Prostate gland (tissue), 2 donors: ENCODE measurements around the gene NAP1L1. TPM values are rescaled to one million over a fixed set of nuclear protein-coding genes. Genes with fewer than 3 reads are reported as not detected.

Source experiments
- DNase-seq: peaks from one replicate; pipeline ENCODE4 v3.0.0-alpha.2; 2019; ENCODE audit warnings: low spot score
- H3K27ac ChIP-seq, 2 donors: fragments of 200-600 bp; sonication (generic); 2 replicates each; pipeline ENCODE4 v1.5.1; 2017 to 2019
- H3K27me3 ChIP-seq: fragments of 200-600 bp; sonication (generic); replicated peaks from 2 replicates; pipeline ENCODE4 v1.5.1; 2019; ENCODE audit not compliant: insufficient read depth
- H3K36me3 ChIP-seq, 2 donors: fragments of 200-600 bp; sonication (generic); 1 replicate in 1 of 2; 2 replicates in 1 of 2; pipeline versions ENCODE4 v1.5.1 to v1.8.1; 2017 to 2019
- H3K4me1 ChIP-seq: fragments of 200-600 bp; sonication (generic); replicated peaks from 2 replicates; pipeline ENCODE4 v1.5.1; 2019
- H3K4me3 ChIP-seq, 2 donors: fragments of 200-600 bp; sonication (generic); 2 replicates each; pipeline ENCODE4 v1.5.1; 2017 to 2019
- H3K9me3 ChIP-seq: fragments of 200-600 bp; sonication (generic); 2 replicates; pipeline ENCODE4 v1.5.1; 2017
- POLR2A ChIP-seq: fragments of 450-650 bp; IDR thresholded peaks from one replicate; pipeline ENCODE4 v1.6.1; 2016; ENCODE audit warnings: antibody characterized with exemption, mild to moderate bottlenecking
- POLR2AphosphoS5 ChIP-seq: sonication (generic); formaldehyde crosslinking; IDR thresholded peaks from one replicate; pipeline ENCODE4 v1.6.1; 2017; ENCODE audit warnings: antibody characterized with exemption
- WGBS: methylation state at CpG from one replicate; pipeline ENCODE4 v1.1.5; 2018; 5-methylcytosine and 5-hydroxymethylcytosine counted together
- intact Hi-C: fragments of 100-400 bp; cut with DNase I; formaldehyde crosslinking; loops from one replicate; pipeline ENCODE4 v1.14.2; 2022
- total RNA-seq, 2 donors: library from RNA; depleted of rRNA; stranded (reverse); fragments of >200 nt; gene quantifications; one replicate each; pipeline ENCODE4 v1.1.0, GENCODE V29; 2016
- TF ChIP-seq, protein P1 (sequence below), 4 experiments: fragments of 200-600 bp in 2 of 4; fragments of 450-650 bp in 2 of 4; sonication (generic) in 2 of 4; IDR thresholded peaks; 1 replicate in 3 of 4; 2 replicates in 1 of 4; pipeline ENCODE4 v1.5.1; 2016 to 2019; ENCODE audit warnings: antibody characterized with exemption in 4 of 4, mild to moderate bottlenecking in 2 of 4, moderate library complexity in 2 of 4

NAP1L1 gene
- total RNA-seq, 2 donors from 2014 or later: 223 to 325 TPM

DNA sequence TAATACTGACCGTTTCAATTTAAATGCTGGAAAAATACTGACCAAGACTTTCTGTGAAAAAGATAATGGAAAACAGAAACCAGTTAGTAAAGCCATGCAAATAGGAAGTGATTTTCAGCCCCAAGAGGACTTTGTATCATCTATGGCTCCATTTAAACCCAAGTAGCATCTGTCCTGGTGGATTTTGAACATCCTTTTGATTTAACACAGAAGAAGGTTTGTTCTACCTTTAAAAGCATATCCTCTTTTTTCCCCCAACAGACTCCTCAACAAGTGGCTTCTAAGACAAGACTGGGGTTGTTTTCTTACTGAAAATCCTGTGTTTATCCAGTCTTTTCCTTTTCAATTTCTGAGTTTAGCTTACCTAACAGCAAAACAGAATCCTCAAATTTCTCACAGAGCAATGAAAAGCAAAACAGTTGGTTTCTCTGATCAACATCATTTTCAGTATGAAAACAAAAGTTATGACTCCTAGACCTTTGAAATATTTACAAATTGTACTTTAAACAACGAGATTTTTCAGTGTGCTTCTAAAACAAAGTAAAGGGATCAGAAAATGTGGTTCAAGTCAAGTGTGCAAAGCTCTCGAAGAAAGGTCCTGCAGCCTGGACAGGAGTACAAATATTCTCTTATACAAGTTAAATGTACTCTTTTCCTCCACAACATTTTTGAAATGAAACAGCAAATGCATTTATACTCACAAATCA lies 55.8 kb downstream of the NAP1L1 start:
- H3K9me3 ChIP-seq: no peaks in the 10 kb centered on the region

DNA sequence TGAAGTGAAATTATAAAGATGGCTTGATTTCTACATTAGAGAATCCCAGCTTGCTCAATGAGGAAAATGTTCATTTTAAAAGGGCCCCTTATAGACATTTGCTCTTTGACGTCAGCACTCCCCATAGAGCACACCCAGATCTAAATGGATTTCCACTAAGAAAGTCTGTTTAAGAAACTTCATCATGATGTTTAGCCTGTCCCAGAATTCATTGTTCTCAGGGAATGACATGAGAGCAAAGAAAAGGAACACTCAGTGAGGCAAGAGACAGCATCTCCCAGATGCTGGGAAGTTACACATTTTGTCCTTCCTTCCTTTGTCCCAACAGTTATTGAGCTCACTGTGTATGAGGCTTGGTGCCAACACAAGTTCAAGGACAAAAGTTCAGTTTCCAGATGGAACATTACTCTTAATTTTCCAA lies 57.8 kb downstream of the NAP1L1 start:
- Histone ChIP-seq H3K36me3 (no peaks in the 10 kb centered on the region), H3K4me1 (no peaks in the 10 kb centered on the region), H3K4me3 (no peak overlapping the region), H3K9me3 (no peaks in the 10 kb centered on the region), H3K27me3 (no peaks in the 10 kb centered on the region), H3K27ac (no peak overlapping the region)
- peak; percentile 16 for TF ChIP-seq POLR2AphosphoS5
- TF ChIP-seq POLR2A: no peak
- WGBS: 60% methylated on average over 1 of the region's 1 CpG
- intact Hi-C loops: no loop called here
- no peak for DNase-seq

More for the DNA sequence above, 55.8 kb downstream of the NAP1L1 start:
- Histone ChIP-seq H3K4me1 (no peaks in the 10 kb centered on the region), H3K27ac (peak overlapping the region in 1 of 2 donors; percentile 92), H3K36me3 (no peaks in the 10 kb centered on the region), H3K4me3 (peak overlapping the region in 1 of 2 donors; percentile 15), H3K27me3 (no peaks in the 10 kb centered on the region)
- intact Hi-C loops: no loop called here
- TF ChIP-seq POLR2A: no peak
- no peak for TF ChIP-seq POLR2AphosphoS5
- TF ChIP-seq, protein P1, sequence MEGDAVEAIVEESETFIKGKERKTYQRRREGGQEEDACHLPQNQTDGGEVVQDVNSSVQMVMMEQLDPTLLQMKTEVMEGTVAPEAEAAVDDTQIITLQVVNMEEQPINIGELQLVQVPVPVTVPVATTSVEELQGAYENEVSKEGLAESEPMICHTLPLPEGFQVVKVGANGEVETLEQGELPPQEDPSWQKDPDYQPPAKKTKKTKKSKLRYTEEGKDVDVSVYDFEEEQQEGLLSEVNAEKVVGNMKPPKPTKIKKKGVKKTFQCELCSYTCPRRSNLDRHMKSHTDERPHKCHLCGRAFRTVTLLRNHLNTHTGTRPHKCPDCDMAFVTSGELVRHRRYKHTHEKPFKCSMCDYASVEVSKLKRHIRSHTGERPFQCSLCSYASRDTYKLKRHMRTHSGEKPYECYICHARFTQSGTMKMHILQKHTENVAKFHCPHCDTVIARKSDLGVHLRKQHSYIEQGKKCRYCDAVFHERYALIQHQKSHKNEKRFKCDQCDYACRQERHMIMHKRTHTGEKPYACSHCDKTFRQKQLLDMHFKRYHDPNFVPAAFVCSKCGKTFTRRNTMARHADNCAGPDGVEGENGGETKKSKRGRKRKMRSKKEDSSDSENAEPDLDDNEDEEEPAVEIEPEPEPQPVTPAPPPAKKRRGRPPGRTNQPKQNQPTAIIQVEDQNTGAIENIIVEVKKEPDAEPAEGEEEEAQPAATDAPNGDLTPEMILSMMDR (IDR thresholded peaks at IDR 0.05): no peak
- WGBS: 37% methylated on average over 3 of the region's 3 CpGs
- no peak for DNase-seq

DNA sequence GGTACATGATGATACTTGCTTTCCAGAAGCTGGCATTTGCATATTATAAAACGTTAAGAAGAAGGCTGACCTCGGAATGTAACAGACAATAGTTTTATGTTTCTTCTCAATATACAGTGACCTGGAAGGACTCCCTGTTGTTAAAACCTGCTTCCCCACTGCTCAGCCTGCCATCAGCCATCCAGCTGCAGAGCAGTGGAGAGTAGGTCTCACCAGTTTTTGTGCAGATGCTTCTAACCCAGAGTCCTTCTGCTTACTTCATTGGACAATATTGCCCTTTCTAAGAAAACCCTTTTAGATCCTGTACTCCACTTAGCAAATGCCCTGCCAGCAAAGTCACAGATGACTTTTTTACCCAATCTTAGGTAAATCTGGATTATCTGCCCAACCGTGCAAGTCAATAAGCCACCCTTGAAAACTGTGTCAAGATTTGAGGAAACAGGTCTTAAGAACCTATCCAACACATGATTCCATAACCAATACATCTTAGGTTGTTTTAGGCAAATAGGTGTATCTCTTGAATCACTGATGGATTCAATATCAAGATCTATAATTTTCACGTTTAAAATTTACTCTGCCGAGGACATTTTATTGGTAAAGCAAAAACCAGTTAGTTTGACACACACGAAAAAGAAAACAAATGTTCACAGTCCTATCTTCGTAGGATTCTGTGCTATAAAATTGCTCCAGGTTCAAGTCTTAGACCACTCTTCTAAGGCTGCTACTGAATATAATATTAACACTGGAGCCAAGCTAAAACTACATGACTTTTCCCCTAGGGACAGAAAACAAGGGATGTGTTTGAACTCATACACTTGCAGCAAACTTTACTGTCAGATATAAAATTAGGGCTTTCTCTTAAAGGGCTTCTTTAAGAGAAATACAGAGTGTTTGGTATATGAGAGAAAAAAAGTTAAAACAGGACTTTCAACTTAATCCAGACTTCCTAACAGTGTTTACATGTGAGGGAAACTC lies 58.6 kb downstream of the NAP1L1 start:
- no peaks in the 10 kb centered on the region for H3K36me3 ChIP-seq
- no peaks in the 10 kb centered on the region for H3K27me3 ChIP-seq
- no peaks in the 10 kb centered on the region for H3K4me1 ChIP-seq
- H3K9me3 ChIP-seq: no peaks in the 10 kb centered on the region
- H3K4me3 ChIP-seq: no peak overlapping the region
- TF ChIP-seq POLR2A: no peak
- TF ChIP-seq, protein P1 (IDR thresholded peaks at IDR 0.05): no peak
- no peak for TF ChIP-seq POLR2AphosphoS5
- DNase-seq: no peak
- 44% methylated on average over 7 of the region's 7 CpGs for WGBS
- no peak overlapping the region for H3K27ac ChIP-seq
- intact Hi-C loops: no loop called here

DNA sequence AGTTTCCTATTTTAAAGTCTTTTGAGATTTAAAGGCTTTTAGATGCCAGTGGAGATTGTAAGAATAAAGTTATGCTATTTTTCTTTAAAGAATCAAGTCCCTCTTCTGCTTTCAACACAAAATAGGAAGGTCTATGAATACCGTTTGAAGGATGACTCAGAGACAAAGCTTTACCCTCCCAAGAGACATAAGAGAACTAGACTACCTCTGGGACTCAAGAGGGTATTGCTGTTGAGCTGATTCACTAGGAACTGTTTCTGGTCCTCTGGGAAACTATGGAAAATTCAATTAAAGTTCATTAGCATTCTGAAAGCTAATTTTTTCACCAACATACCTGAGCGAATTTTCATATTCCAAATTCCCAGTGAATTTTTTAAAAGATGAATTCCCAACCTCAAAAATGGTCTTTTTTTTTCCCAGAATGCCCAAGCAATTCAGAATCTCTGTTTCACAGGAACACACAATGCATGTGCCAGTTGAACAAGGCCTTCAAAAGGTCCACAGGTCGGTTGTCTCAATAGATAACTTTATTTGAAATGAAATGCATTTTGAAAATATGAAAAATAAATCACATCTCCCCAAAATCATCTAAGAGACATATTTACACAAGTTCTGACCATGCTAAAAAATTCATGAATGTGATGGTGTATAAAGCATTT lies 59.4 kb downstream of the NAP1L1 start:
- 61% methylated on average over 3 of the region's 3 CpGs for WGBS
- intact Hi-C loops: no loop called here
- no peaks in the 10 kb centered on the region for H3K4me1 ChIP-seq
- H3K27ac ChIP-seq: no peak overlapping the region
- no peaks in the 10 kb centered on the region for H3K9me3 ChIP-seq
- no peaks in the 10 kb centered on the region for H3K36me3 ChIP-seq
- H3K27me3 ChIP-seq: no peaks in the 10 kb centered on the region
- no peak overlapping the region for H3K4me3 ChIP-seq
- no peak for DNase-seq
- TF ChIP-seq POLR2A (no peak), POLR2AphosphoS5 (no peak)
- TF ChIP-seq, protein P1 (IDR thresholded peaks at IDR 0.05): no peak
